Central memory CD8-positive, alpha-beta T cell (primary cell): ENCODE measurements around the gene NCAPG.
A peak's percentile ranks its signal among the peaks of the same experiment; 100 is the strongest.

Experiments used
- ATAC-seq: fragments of 150-1000 bp; cut with Tn5 transposase; replicated peaks from 2 replicates; pipeline ENCODE4 v1.10.0; 2022; ENCODE audit warnings: mild to moderate bottlenecking, moderate FRiP score, moderate number of reproducible peaks; ENCODE audit not compliant: poor library complexity, severe bottlenecking; ENCODE audit errors: extremely low read depth
- DNase-seq, 2 donors: peaks; one replicate each; pipeline ENCODE4 v3.0.0; 2021; ENCODE audit warnings: low spot score in 2 of 2
- H3K27ac Mint-ChIP-seq: one replicate; pipeline ENCODE4 v1.8.0; 2022; ENCODE audit warnings: low read depth, mild to moderate bottlenecking, moderate library complexity, mixed read lengths
- H3K27me3 Mint-ChIP-seq: one replicate; pipeline ENCODE4 v1.8.0; 2022; ENCODE audit warnings: mixed read lengths
- H3K36me3 Mint-ChIP-seq: one replicate; pipeline ENCODE4 v1.8.0; 2022; ENCODE audit warnings: mild to moderate bottlenecking, moderate library complexity, mixed read lengths; ENCODE audit not compliant: insufficient read depth
- H3K4me1 Mint-ChIP-seq: one replicate; pipeline ENCODE4 v1.8.0; 2022; ENCODE audit warnings: mixed read lengths
- H3K4me3 Mint-ChIP-seq: one replicate; pipeline ENCODE4 v1.8.0; 2022; ENCODE audit warnings: mild to moderate bottlenecking, moderate library complexity, mixed read lengths
- H3K9me3 Mint-ChIP-seq: one replicate; pipeline ENCODE4 v1.8.0; 2022; ENCODE audit warnings: mixed read lengths

Gene NCAPG

DNA sequence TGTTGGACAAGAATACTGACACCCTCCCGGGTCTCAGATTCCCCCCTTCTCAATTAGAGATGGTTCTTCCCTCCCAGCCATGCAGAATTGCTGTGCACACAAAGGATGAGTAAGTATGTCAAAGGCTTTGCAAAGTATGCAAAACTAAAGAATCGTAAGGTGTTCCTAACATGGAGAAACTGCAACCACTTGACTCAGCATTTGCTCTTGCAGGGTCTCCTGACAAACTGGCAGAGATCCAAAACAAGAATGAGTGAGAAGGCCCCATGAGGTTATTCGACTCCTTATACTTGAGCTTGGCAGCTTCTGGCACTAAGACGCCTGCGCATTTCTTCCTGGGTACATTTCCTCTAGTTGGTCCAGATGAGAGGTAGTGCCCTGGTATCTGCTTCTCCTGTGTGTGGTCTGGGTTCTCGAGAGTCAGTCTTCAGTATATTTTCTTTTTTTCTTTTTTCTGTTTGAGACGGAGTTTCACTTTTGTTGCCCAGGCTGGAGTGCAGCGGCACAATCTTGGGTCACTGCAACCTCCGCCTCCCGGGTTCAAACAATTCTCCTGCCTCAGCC, 37.6 kb upstream of the NCAPG start:
- Mint-ChIP-seq H3K4me1 (no peaks in the 10 kb centered on the region), H3K27me3 (peaks cover 38% of the 10 kb centered on the region), H3K9me3 (no peaks in the 10 kb centered on the region), H3K27ac (no peak overlapping the region), H3K36me3 (no peaks in the 10 kb centered on the region), H3K4me3 (no peak overlapping the region)
- no peak for DNase-seq
- ATAC-seq, result no peak

- Mint-ChIP-seq H3K9me3 (no peaks in the 10 kb centered on the region), H3K4me3 (no peak overlapping the region), H3K36me3 (no peaks in the 10 kb centered on the region), H3K27me3 (peaks cover 60% of the 10 kb centered on the region), H3K27ac (no peak overlapping the region), H3K4me1 (no peaks in the 10 kb centered on the region)
- ATAC-seq (no peak), DNase-seq (no peak)
Observed at GRCh38 chr4:17778431-17778830, 32.3 kb upstream of the NCAPG start.

DNA sequence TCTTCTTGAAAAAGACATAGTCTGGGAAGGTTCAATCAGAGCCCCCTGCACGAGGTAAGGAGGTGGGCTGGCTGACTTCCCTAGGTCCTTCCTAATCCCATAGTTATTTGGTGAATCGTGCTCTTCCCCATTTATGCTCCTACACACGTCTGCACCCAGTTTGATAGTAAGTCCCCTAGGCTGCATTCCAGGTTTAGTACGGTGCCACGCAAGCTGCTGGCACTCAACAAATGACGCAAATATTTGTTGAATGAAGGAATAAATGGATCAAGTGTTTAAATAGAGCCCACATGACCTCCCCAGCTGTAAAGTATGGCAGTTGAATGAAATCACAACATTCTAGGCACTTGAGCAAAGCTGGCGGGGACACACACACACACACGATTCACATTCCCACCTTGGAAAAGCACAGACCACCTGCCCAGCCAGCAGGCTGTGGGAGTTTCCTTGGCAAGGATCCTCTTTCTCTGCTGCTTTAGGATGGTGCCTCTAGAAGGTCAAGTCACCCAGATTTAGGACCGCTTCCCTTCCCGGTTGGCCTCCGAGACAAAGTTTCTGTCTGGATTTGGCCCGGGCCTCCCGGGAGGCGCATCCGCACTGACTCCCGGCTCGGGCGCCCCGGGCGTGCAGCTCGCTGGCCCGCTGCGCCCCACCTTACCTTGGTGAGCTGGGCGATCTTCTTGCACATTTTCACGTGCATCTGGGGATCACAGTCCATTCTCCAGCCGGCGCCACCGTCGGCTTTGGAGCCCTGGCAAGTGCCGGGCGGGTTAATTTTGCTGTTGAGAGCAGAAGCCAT, 30.1 kb upstream of the NCAPG start:
- no peak for ATAC-seq

DNA sequence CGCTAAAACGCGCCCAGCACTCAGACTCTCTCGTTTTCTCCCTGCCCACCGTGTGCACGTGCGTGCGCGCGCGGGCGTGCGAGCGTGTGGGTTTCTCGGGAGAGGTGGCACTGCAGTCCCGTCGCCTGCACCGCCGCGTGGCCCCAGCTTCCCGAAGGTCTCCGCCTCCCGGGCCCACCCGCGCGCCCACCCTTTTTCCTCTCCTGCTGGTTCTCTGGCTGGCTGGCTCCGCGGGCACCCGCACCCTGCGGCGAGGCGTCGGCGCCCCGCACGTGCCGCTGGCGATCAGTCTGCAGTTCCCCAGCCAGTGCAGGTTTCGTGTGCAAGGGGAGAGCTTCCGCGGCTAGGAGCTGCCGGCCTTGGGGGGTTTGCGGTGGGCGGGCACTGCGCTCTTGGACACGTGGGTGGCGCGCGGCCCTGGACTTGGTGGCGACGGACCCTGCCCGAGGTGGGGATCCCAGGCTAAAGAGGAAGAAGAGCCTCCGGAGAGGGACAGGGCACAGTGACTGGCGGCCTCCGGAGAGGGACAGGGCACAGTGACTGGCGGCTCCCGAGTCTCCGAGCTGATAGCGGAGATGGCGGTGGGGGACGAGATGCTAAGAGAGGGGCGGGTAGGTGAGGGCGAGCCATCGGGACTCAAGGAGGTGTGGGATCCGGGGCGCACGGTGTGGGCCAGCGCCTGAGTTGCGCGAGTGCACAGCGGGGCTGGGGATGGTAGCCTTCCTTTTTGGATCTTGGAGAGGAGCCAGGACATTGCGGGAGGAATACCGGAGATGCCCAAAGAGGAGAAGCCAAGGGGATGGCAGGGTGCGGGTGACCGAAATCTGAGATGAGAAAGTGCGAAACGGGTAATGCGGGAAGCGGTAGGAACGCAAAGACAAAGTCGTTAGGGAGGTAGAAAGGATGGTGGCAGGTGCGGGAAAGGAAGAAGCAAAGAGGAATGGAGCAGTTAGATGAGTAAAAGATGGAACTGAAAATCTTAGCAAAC, 29.2 kb upstream of the NCAPG start, which contains the start of gene FAM184B:
FAM184B (minus strand) TSS at position 322 of the 988 bp plus-strand sequence. CDS start 322 bp downstream, outside the sequence.
- ATAC-seq (no peak), DNase-seq (no peak)
- H3K27ac Mint-ChIP-seq, result no peak within 1 kb of the TSS
- H3K9me3 Mint-ChIP-seq, result no peaks in the 10 kb centered on the region
- H3K27me3 Mint-ChIP-seq, result peaks cover 54% of the 10 kb centered on the region
- no peak within 1 kb of the TSS for H3K4me3 Mint-ChIP-seq
- H3K36me3 Mint-ChIP-seq, result no peaks in the 10 kb centered on the region
- no peaks in the 10 kb centered on the region for H3K4me1 Mint-ChIP-seq

More for the DNA sequence above, 30.1 kb upstream of the NCAPG start:
- H3K27me3 Mint-ChIP-seq, result peaks cover 60% of the 10 kb centered on the region
- H3K4me1 Mint-ChIP-seq, result no peaks in the 10 kb centered on the region
- H3K27ac Mint-ChIP-seq, result no peak overlapping the region
- no peaks in the 10 kb centered on the region for H3K9me3 Mint-ChIP-seq
- no peak for DNase-seq
- no peaks in the 10 kb centered on the region for H3K36me3 Mint-ChIP-seq
- no peak overlapping the region for H3K4me3 Mint-ChIP-seq

GRCh38 chr4:17785858-17786257, 24.9 kb upstream of the NCAPG start:
- Mint-ChIP-seq H3K4me1 (no peaks in the 10 kb centered on the region), H3K4me3 (no peak overlapping the region), H3K36me3 (no peaks in the 10 kb centered on the region), H3K9me3 (no peaks in the 10 kb centered on the region), H3K27me3 (peaks cover 19% of the 10 kb centered on the region), H3K27ac (no peak overlapping the region)
- no peak for DNase-seq
- ATAC-seq, result no peak

GRCh38 chr4:17786567-17786966, 24.2 kb upstream of the NCAPG start:
- Mint-ChIP-seq H3K27ac (no peak overlapping the region), H3K4me1 (no peaks in the 10 kb centered on the region)
- ATAC-seq, result peak; percentile 24

GRCh38 chr4:17787315-17787714, 23.5 kb upstream of the NCAPG start:
- no peak overlapping the region for H3K27ac Mint-ChIP-seq

More at GRCh38 chr4:17786567-17786966, 24.2 kb upstream of the NCAPG start:
- peaks cover 12% of the 10 kb centered on the region for H3K27me3 Mint-ChIP-seq
- DNase-seq, result no peak
- no peak overlapping the region for H3K4me3 Mint-ChIP-seq
- peaks cover 2% of the 10 kb centered on the region for H3K36me3 Mint-ChIP-seq
- no peaks in the 10 kb centered on the region for H3K9me3 Mint-ChIP-seq

DNA sequence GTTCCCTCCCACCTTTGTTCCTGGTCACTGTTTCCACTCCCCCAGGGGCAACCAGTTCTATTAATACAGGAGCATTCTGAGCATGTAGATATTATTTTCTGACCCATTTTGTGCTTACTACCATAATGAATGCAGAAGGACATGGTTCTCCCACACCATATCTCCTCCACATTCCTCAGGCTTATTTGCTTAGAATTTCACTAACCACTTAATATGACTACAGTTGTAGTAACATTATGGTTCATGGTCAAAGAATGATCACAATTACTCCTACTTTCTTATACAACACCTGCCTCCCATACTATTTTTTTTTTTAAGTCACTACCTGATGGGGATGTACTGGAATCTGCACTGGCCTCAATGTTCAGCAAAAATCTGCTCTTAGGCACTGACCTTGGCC, 21.8 kb upstream of the NCAPG start:
- Mint-ChIP-seq H3K27ac (no peak overlapping the region), H3K4me3 (no peak overlapping the region), H3K27me3 (no peaks in the 10 kb centered on the region), H3K4me1 (no peaks in the 10 kb centered on the region), H3K9me3 (no peaks in the 10 kb centered on the region), H3K36me3 (peaks cover 6% of the 10 kb centered on the region)
- no peak for DNase-seq
- no peak for ATAC-seq

More at GRCh38 chr4:17787315-17787714, 23.5 kb upstream of the NCAPG start:
- Mint-ChIP-seq H3K36me3 (peaks cover 4% of the 10 kb centered on the region), H3K27me3 (peaks cover 4% of the 10 kb centered on the region), H3K4me3 (no peak overlapping the region), H3K9me3 (no peaks in the 10 kb centered on the region), H3K4me1 (no peaks in the 10 kb centered on the region)
- ATAC-seq, result no peak
- DNase-seq, result no peak

DNA sequence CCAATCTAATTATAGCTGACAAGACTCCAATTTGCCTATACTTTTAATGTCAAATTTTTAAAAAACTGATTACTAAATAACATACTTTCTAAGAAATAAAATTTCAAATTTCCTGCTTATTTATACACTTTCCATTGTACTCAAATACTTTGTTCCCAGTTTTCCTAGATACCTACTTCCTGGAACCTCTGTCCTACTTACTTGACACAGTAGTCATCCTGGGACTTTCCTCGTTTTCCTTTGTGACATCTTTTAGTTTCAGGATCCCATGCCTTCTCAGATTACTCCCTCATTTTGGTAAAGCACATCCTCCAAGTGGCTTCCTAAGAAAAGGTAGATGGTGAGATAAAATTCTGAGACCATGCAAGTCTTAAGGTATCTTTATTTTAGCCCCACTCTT, 16.0 kb upstream of the NCAPG start:
- Mint-ChIP-seq H3K36me3 (peaks cover 13% of the 10 kb centered on the region), H3K4me1 (no peaks in the 10 kb centered on the region), H3K27ac (no peak overlapping the region), H3K27me3 (no peaks in the 10 kb centered on the region), H3K4me3 (no peak overlapping the region), H3K9me3 (no peaks in the 10 kb centered on the region)
- ATAC-seq, result no peak
- DNase-seq, result no peak

GRCh38 chr4:17797808-17798207, 13.0 kb upstream of the NCAPG start:
- no peak for ATAC-seq

GRCh38 chr4:17805580-17806155, 5.1 kb upstream of the NCAPG start:
- Mint-ChIP-seq H3K27ac (peak overlapping the region; percentile 78), H3K9me3 (no peaks in the 10 kb centered on the region), H3K36me3 (peaks cover 43% of the 10 kb centered on the region), H3K4me1 (peaks cover 60% of the 10 kb centered on the region), H3K27me3 (no peaks in the 10 kb centered on the region), H3K4me3 (no peak overlapping the region)
- ATAC-seq (no peak), DNase-seq (no peak)

More at GRCh38 chr4:17797808-17798207, 13.0 kb upstream of the NCAPG start:
- H3K27me3 Mint-ChIP-seq, result no peaks in the 10 kb centered on the region
- peak overlapping the region; percentile 62 for H3K27ac Mint-ChIP-seq
- H3K36me3 Mint-ChIP-seq, result peaks cover 23% of the 10 kb centered on the region
- no peak for DNase-seq
- peaks cover 8% of the 10 kb centered on the region for H3K4me1 Mint-ChIP-seq
- no peaks in the 10 kb centered on the region for H3K9me3 Mint-ChIP-seq
- H3K4me3 Mint-ChIP-seq, result no peak overlapping the region

DNA sequence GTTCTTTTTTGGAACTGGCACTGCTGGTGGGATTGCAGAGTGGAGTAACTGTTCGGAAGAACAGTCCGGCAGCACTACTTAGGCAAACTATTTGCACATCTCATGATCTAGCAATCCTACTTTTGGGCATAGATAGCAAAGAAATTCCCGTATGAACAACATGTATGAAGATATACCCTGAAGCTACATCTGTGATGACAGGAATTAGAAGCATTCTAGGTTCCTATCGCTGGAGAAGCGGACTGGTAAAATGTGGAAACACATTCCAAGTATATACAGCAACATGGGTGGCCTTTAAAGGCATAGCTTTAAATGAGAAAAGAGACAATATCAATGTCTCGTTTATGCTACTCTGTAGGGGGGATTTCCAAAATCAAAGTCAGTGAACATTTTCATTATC, 3.3 kb upstream of the NCAPG start:
- DNase-seq (no peak), ATAC-seq (no peak)
- H3K4me1 Mint-ChIP-seq, result peaks cover 68% of the 10 kb centered on the region
- H3K4me3 Mint-ChIP-seq, result peak overlapping the region; percentile 96
- no peaks in the 10 kb centered on the region for H3K27me3 Mint-ChIP-seq
- H3K36me3 Mint-ChIP-seq, result peaks cover 37% of the 10 kb centered on the region
- no peaks in the 10 kb centered on the region for H3K9me3 Mint-ChIP-seq
- H3K27ac Mint-ChIP-seq, result peak overlapping the region; percentile 78
